ENCODE measurements around the gene NDUFAF4.
"Not testable (repeated sequence)": the region's sequence is repeated elsewhere in the genome, so short reads cannot be mapped to it uniquely, and the experiment has no call there.

NDUFAF4 gene

DNA sequence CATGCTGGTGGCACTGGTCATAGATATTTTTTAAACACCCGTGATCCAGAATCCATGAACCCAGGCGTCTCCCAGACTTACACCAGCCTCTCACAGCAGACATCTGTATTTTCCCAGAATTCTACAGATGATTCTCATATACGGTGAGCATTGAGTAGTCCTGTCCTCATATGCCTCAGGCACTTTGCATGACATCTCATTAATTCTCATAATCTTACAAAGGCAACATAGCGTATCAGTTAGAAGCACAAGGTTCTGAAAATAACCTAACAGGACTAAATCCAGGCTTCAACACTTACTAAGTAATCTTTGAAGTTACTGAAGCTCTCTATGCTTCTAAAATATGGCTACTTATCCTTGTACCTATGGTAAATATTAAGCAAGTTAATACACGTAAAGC, 8.9 kb downstream of the NDUFAF4 start:
- Histone ChIP-seq H3K36me3 (ENCODE audit: control insufficient read depth, insufficient read depth, low read length) (peaks cover 9% of the 10 kb centered on the region), H3K27me3 (ENCODE audit: control insufficient read depth, insufficient read depth, low read length) (no peaks in the 10 kb centered on the region), H3K27ac (ENCODE audit: low read depth, low read length) (no peak overlapping the region)

GRCh38 chr6:96886519-96886918, 11.2 kb downstream of the NDUFAF4 start:
- Histone ChIP-seq H3K9ac (ENCODE audit: low read length) (no peak overlapping the region), H3K27ac (ENCODE audit: low read depth, low read length) (no peak overlapping the region), H3K36me3 (ENCODE audit: control insufficient read depth, insufficient read depth, low read length) (no peaks in the 10 kb centered on the region)

More for the DNA sequence above, 8.9 kb downstream of the NDUFAF4 start:
- H3K4me3 ChIP-seq (ENCODE audit: low read length), result no peak overlapping the region
- no peaks in the 10 kb centered on the region for H3K4me1 ChIP-seq (ENCODE audit: control insufficient read depth, insufficient read depth, low read length)
- no peak overlapping the region for H3K9ac ChIP-seq (ENCODE audit: low read length)

DNA sequence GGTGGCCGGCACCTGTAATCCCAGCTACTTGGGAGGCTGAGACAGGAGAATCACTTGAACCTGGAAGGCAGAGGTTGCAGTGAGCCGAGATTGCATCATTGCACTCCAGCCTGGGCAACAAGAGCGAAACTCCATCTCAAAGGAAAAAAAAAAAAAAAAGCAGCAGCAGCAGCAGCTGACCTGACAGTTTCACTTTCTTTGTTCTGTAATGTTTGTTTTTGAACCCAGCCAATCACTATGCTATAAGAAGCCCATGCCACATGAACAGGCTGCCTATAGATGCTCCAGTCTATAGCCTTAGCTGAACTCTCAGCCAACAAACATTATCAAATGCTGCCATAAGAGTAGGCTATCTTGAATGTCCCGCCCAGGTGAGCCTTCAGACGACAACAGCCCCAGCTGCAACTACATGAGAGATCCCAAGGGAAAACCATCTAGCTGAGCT, 12.5 kb downstream of the NDUFAF4 start:
- H3K27ac ChIP-seq (ENCODE audit: low read depth, low read length); H3K36me3 ChIP-seq (ENCODE audit: control insufficient read depth, insufficient read depth, low read length); H3K4me1 ChIP-seq (ENCODE audit: control insufficient read depth, insufficient read depth, low read length); H3K27me3 ChIP-seq (ENCODE audit: control insufficient read depth, insufficient read depth, low read length); H3K4me3 ChIP-seq (ENCODE audit: low read length); H3K9ac ChIP-seq (ENCODE audit: low read length): not testable (repeated sequence)

More at GRCh38 chr6:96886519-96886918, 11.2 kb downstream of the NDUFAF4 start:
- Histone ChIP-seq H3K4me3 (ENCODE audit: low read length) (no peak overlapping the region), H3K4me1 (ENCODE audit: control insufficient read depth, insufficient read depth, low read length) (no peaks in the 10 kb centered on the region), H3K27me3 (ENCODE audit: control insufficient read depth, insufficient read depth, low read length) (no peaks in the 10 kb centered on the region)

- Histone ChIP-seq H3K9ac (ENCODE audit: low read length) (no peak overlapping the region), H3K27me3 (ENCODE audit: control insufficient read depth, insufficient read depth, low read length) (no peaks in the 10 kb centered on the region), H3K36me3 (ENCODE audit: control insufficient read depth, insufficient read depth, low read length) (no peaks in the 10 kb centered on the region), H3K4me1 (ENCODE audit: control insufficient read depth, insufficient read depth, low read length) (no peaks in the 10 kb centered on the region), H3K4me3 (ENCODE audit: low read length) (no peak overlapping the region), H3K27ac (ENCODE audit: low read depth, low read length) (no peak overlapping the region)
Observed at GRCh38 chr6:96878143-96878542, 19.5 kb downstream of the NDUFAF4 start.

DNA sequence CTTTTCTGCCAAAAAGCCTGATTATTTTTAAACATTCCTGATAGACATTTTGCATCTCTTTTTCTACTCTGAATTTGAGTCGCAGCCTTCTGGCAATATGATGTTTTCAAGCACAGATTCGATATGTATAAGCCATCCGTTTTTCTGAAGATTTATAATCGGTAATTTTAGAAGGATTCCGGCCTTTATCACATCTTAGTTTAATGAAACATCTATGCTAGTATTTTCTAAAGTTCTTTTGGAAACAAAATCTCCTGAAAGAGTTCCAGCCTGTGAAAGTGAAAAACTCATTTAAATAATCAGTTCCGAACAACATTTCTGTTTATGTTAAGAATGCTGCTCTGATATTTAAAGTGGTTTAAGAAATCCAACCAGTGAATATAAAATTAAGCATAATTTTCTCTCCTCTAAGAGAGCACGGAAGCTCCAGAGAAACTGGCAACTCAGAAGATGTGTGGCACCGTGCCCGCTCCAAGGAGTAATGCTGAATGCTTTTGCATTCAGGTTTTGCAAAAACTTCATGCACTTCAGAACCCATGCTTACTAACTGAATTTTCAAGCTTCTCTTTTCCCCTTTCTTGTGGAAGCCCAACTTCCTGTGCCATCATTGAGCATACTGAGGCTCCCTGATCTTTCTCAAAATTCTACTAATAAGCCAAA, 20.7 kb downstream of the NDUFAF4 start:
- Histone ChIP-seq H3K27me3 (ENCODE audit: control insufficient read depth, insufficient read depth, low read length) (no peaks in the 10 kb centered on the region), H3K4me1 (ENCODE audit: control insufficient read depth, insufficient read depth, low read length) (no peaks in the 10 kb centered on the region), H3K4me3 (ENCODE audit: low read length) (no peak overlapping the region), H3K27ac (ENCODE audit: low read depth, low read length) (no peak overlapping the region), H3K9ac (ENCODE audit: low read length) (no peak overlapping the region), H3K36me3 (ENCODE audit: control insufficient read depth, insufficient read depth, low read length) (no peaks in the 10 kb centered on the region)

GRCh38 chr6:96872976-96873375, 24.7 kb downstream of the NDUFAF4 start:
- H3K9ac ChIP-seq (ENCODE audit: low read length), result no peak overlapping the region
- H3K4me1 ChIP-seq (ENCODE audit: control insufficient read depth, insufficient read depth, low read length), result no peaks in the 10 kb centered on the region
- H3K4me3 ChIP-seq (ENCODE audit: low read length), result no peak overlapping the region
- H3K27ac ChIP-seq (ENCODE audit: low read depth, low read length), result no peak overlapping the region
- H3K36me3 ChIP-seq (ENCODE audit: control insufficient read depth, insufficient read depth, low read length), result no peaks in the 10 kb centered on the region
- no peaks in the 10 kb centered on the region for H3K27me3 ChIP-seq (ENCODE audit: control insufficient read depth, insufficient read depth, low read length)

DNA sequence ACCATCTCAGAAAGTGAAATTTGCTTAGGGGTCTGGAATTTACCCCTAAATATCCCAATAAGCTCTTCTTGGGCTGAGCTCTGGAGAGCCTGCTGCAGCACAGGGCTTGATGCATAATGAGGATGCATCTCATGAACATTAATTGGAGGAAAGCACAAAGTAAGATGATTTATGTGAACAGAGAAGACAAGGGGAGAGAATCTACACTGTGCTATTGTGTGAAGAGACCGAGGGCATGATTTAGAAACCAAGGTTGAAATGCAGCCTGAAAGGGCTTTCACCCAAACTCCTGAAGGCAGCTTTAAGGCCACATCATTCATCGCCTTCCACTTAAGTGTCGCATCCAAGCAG, 32.7 kb downstream of the NDUFAF4 start:
- Histone ChIP-seq H3K36me3 (ENCODE audit: control insufficient read depth, insufficient read depth, low read length) (no peaks in the 10 kb centered on the region), H3K27ac (ENCODE audit: low read depth, low read length) (no peak overlapping the region), H3K4me3 (ENCODE audit: low read length) (no peak overlapping the region), H3K9ac (ENCODE audit: low read length) (no peak overlapping the region), H3K27me3 (ENCODE audit: control insufficient read depth, insufficient read depth, low read length) (no peaks in the 10 kb centered on the region), H3K4me1 (ENCODE audit: control insufficient read depth, insufficient read depth, low read length) (no peaks in the 10 kb centered on the region)

- Histone ChIP-seq H3K4me3 (ENCODE audit: low read length) (no peak overlapping the region), H3K9ac (ENCODE audit: low read length) (no peak overlapping the region), H3K4me1 (ENCODE audit: control insufficient read depth, insufficient read depth, low read length) (no peaks in the 10 kb centered on the region), H3K27me3 (ENCODE audit: control insufficient read depth, insufficient read depth, low read length) (no peaks in the 10 kb centered on the region), H3K36me3 (ENCODE audit: control insufficient read depth, insufficient read depth, low read length) (no peaks in the 10 kb centered on the region), H3K27ac (ENCODE audit: low read depth, low read length) (no peak overlapping the region)
Observed at GRCh38 chr6:96864216-96865054, 33.3 kb downstream of the NDUFAF4 start.

DNA sequence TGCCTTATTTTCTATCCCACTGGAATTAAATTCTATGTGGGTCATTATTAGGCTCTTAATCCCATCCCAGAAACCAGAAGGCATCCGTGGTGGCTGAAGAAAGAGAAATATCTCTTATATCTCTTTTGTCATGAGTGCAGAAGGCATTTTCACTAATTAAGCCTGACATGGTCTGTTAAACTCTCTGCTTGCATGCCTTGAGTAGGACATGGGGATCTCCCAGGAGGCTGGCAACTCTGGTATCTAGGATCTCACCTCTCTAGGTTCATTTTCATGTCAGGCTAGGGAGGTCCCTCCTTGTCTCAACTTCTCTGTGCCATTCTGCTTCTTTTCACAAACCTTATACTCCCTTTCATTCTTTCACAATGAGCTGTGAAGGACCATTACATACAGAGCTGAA, 35.1 kb downstream of the NDUFAF4 start:
- no peak overlapping the region for H3K27ac ChIP-seq (ENCODE audit: low read depth, low read length)
- H3K9ac ChIP-seq (ENCODE audit: low read length), result no peak overlapping the region
- H3K4me3 ChIP-seq (ENCODE audit: low read length), result no peak overlapping the region
- no peaks in the 10 kb centered on the region for H3K27me3 ChIP-seq (ENCODE audit: control insufficient read depth, insufficient read depth, low read length)
- no peaks in the 10 kb centered on the region for H3K4me1 ChIP-seq (ENCODE audit: control insufficient read depth, insufficient read depth, low read length)
- H3K36me3 ChIP-seq (ENCODE audit: control insufficient read depth, insufficient read depth, low read length), result no peaks in the 10 kb centered on the region

GRCh38 chr6:96861588-96861987, 36.1 kb downstream of the NDUFAF4 start:
- Histone ChIP-seq H3K27ac (ENCODE audit: low read depth, low read length) (no peak overlapping the region), H3K27me3 (ENCODE audit: control insufficient read depth, insufficient read depth, low read length) (no peaks in the 10 kb centered on the region), H3K36me3 (ENCODE audit: control insufficient read depth, insufficient read depth, low read length) (no peaks in the 10 kb centered on the region), H3K4me3 (ENCODE audit: low read length) (no peak overlapping the region), H3K9ac (ENCODE audit: low read length) (no peak overlapping the region), H3K4me1 (ENCODE audit: control insufficient read depth, insufficient read depth, low read length) (no peaks in the 10 kb centered on the region)

GRCh38 chr6:96856856-96857255, 40.8 kb downstream of the NDUFAF4 start:
- H3K27ac ChIP-seq (ENCODE audit: low read depth, low read length), result no peak overlapping the region
- no peak overlapping the region for H3K9ac ChIP-seq (ENCODE audit: low read length)
- no peaks in the 10 kb centered on the region for H3K4me1 ChIP-seq (ENCODE audit: control insufficient read depth, insufficient read depth, low read length)
- H3K36me3 ChIP-seq (ENCODE audit: control insufficient read depth, insufficient read depth, low read length), result no peaks in the 10 kb centered on the region
- no peak overlapping the region for H3K4me3 ChIP-seq (ENCODE audit: low read length)
- no peaks in the 10 kb centered on the region for H3K27me3 ChIP-seq (ENCODE audit: control insufficient read depth, insufficient read depth, low read length)

- Histone ChIP-seq H3K4me1 (ENCODE audit: control insufficient read depth, insufficient read depth, low read length) (no peaks in the 10 kb centered on the region), H3K9ac (ENCODE audit: low read length) (no peak overlapping the region), H3K4me3 (ENCODE audit: low read length) (no peak overlapping the region), H3K36me3 (ENCODE audit: control insufficient read depth, insufficient read depth, low read length) (no peaks in the 10 kb centered on the region), H3K27ac (ENCODE audit: low read depth, low read length) (no peak overlapping the region), H3K27me3 (ENCODE audit: control insufficient read depth, insufficient read depth, low read length) (no peaks in the 10 kb centered on the region)
Observed at GRCh38 chr6:96853083-96853482, 44.6 kb downstream of the NDUFAF4 start.

GRCh38 chr6:96852605-96853004, 45.1 kb downstream of the NDUFAF4 start:
- H3K9ac ChIP-seq (ENCODE audit: low read length), result no peak overlapping the region
- no peak overlapping the region for H3K27ac ChIP-seq (ENCODE audit: low read depth, low read length)
- no peaks in the 10 kb centered on the region for H3K4me1 ChIP-seq (ENCODE audit: control insufficient read depth, insufficient read depth, low read length)

More at GRCh38 chr6:96852605-96853004, 45.1 kb downstream of the NDUFAF4 start:
- Histone ChIP-seq H3K36me3 (ENCODE audit: control insufficient read depth, insufficient read depth, low read length) (no peaks in the 10 kb centered on the region), H3K27me3 (ENCODE audit: control insufficient read depth, insufficient read depth, low read length) (no peaks in the 10 kb centered on the region), H3K4me3 (ENCODE audit: low read length) (no peak overlapping the region)
